NCI-H1694 treated with DMSO at 0.1 percent for 48 hours (cell line): ENCODE data around the gene CLPTM1.
"Not testable (repeated sequence)": the region's sequence is repeated elsewhere in the genome, so short reads cannot be mapped to it uniquely, and the experiment has no call there.

ENCODE experiments used
- DNase-seq: peaks from one replicate; lab custom pipeline; 2025; lab: John Stamatoyannopoulos, UW

CLPTM1 gene

DNA sequence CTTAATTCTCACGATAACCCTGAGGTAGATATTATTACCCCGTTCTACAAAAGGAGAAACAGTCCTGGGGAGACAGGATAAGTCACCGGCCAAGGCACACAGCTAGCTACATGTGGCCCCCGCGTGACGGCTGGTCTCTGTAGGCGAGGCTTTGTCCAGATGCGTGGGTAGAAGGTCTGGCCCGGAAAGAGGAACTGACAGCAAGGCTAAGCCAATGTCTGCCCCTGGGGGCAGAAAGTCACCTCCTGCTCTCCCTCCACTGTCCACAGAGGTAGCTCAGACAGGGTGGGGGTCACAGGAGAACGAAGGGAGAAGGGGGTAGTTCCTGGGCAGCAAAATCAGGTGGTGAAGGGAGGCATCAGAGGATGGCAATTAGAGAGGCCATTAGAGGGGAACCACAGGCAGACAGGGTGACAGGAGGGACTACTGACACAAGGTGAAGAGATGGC lies 11.4 kb upstream of the CLPTM1 start:
- no peak for DNase-seq

DNA sequence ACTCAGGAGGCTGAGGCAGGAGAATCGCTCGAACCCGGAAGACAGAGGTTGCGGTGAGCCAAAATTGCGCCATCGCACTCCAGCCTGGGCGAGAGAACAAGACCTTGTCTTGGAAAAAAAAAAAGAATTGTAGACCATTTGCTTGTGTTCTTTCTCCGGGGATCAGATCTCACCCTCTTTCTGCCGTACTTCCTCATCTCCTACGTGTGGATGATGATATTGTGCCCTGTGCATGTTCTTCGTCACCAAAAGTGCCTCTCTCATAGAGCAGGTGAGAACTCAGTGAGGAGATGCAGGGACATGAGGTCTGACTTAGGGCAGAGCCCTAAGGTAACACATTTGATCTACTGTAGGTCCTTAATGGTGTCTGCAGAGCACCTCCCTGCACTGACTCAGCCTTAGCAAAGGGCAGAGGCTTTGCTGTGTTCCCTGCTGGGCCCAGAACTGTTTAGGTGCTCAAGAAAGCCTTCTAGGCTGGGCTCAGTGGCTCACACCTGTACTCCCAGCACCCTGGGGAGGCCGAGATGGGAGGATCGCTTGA lies 8.1 kb upstream of the CLPTM1 start:
- DNase-seq, result no peak

DNA sequence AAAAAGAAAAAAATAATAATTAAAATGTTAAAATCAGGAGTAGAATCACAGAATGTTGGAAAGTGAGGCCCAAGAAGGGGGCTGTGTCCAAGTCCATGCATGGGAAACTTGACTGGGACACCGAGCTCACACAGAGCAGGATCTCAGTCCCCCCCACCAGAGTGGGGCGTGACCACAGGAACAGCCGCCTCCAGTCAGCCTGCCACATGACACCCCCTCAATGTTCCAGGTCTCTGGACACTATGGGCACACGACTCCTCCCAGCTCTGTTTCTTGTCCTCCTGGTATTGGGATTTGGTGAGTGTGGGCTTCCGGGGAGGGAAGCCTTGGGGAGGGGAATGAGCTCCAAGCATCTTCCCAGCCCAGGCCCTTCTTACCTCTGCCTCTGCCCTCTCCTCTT lies 6.9 kb upstream of the CLPTM1 start:
- DNase-seq, result no peak

DNA sequence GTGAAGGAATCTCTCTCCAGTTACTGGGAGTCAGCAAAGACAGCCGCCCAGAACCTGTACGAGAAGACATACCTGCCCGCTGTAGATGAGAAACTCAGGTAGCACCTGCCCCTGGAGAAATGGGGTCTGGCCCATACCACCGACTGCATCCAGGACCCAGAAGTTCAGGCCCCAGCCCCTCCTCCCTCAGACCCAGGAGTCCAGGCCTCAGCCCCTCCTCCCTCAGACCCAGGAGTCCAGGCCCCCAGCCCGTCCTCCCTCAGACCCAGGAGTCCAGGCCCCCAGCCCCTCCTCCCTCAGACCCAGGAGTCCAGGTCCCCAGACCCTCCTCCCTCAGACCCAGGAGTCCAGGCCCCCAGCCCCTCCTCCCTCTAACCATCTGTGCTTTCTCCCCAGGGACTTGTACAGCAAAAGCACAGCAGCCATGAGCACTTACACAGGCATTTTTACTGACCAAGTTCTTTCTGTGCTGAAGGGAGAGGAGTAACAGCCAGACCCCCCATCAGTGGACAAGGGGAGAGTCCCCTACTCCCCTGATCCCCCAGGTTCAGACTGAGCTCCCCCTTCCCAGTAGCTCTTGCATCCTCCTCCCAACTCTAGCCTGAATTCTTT lies 6.3 kb upstream of the CLPTM1 start:
- peak; percentile 10 for DNase-seq

DNA sequence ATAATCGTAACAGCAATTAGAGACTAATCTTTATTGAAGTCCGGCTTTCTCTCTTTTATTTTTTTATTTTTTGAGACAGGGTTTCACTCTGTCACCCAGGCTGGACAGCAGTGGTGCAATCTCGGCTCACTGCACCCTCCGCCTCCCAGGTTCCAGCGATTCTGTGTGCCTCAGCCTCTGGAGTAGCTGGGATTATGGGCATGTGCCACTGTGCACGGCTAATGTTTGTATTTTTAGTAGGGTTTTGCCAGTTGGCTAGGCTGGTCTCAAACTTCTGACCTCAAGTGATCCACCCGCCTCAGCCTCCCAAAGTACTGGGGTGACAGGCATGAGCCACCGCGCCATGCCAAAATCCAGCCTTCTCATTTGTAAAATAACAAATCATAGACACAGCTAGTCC lies 5.6 kb upstream of the CLPTM1 start:
- DNase-seq, result no peak

DNA sequence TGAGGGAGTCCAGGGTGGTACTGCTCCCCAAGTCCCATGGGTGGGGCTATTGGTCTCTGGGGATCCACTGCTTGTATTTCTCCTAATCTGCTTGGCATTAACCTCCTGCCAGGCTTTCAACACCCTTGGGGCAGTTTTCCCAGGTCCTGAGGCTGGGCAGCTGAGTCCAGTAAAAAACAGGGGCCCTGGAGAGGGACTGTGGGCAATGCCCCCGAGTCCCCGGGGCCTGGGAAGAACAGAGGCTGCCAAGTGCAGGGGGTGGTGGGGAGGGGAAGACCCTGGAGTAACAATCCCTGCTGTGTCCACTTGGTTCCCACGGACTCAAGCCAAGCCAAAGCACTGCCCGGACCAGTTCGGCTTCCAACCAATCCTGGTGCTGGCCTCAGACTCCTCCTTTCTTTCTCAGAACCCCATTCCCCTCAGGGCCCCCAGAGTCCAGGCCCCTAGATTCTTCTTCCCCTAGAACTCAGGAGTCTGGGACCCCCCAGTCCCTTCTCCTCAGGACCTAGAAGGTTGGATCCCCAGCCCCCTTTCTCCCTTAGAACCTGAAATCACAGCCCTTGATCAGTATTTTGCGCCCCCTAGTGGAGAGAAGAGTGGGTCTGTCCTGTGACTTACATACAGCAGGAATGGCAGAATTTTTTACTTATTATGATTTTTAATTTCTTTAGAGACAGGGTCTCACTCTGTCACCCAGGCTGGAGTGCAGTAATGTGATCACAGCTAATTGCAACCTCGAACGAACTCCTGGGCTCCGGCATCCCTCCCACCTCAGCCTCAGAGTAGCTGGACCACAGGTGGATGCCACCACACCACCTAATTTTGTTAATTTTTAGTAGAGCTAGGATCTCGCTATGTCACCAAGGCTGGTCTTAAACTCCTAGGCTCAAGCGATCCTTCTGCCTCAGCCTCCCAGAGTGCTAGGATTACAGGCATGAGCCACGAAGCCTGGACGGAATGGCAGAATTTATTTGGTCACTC lies 3.7 kb upstream of the CLPTM1 start:
- DNase-seq, result peak; percentile 83

DNA sequence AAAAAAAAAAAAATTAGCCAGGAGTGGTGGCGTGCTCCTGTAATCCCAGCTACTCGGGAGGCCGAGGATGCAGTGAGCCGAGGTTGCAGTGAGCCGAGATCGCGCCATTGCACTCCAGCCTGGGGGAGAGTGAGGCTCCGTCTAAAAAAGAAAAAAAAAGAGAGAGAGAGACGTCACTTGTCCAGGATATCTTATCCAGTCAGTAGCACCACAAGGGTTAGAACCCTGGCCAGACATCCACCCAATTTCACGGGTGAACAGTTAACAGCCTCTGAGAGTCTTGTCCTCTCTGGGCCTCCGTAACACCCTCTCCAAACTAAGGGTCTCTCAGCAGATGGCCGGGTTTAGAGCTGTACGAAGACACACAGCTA lies 917 bp upstream of the CLPTM1 start:
- no peak for DNase-seq

DNA sequence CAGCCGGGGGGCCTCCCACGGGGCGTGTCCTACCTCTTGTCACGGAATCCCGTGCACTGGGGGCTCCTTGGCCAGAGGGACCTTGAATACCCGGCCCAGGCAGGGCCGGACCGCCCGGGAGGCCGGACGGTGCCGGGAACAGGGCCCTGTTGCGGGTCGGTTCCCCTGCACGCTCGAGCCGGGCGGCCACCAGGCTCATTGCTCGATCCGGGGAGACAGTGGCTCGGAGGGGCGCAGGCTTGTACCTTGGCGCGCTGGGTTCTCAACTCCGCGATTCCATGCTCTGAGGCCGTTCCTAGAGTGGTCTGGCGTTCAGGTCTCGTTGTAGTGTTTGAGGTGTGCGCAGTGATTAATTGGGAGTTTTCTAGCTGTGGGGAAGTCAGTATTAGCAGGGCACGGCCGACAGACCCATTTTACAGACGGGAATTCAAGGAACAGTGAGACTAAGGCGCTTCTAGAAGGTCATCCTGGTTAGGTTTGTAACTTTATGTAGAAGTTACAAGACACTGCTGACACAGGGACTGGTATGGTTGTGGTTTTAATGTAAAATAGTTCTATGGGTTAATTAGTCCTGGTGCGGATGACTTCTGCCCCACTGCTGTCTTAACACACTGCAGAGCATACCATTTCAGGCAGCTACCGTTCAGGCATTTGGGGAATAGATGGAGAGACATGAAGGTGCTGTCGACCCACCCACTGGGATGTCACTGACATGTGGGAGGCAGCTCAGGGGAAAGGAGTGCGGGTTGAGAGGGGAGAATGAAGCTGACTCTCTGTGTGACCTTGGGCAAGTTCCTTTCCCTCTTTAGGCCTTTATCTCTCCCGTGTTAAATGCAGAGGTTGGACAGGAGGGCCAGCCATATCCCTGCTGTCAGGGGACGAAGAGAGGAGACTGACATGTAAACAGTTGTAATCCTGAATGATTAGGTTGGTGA lies 592 bp downstream of the CLPTM1 start:
- DNase-seq, result no peak

DNA sequence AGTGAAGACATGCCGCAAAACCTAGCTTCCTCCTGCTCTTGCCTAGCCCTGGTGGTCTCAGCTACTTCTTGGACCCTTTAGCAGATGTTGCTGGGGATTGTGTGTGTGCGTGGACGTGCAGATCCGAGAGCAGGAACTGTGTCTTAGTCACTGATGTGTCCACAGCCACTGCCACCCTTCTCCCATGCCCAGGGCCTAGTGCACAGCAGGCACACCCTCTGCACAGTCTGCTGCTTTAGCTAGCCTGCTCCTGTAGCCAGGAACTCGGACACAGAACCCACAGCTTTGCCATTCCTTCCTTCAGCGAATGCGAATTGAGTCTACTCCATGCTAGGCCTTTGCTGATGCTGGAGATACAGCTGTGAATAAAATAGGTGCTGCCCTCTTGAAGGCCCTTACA lies 2.3 kb downstream of the CLPTM1 start:
- DNase-seq, result no peak

DNA sequence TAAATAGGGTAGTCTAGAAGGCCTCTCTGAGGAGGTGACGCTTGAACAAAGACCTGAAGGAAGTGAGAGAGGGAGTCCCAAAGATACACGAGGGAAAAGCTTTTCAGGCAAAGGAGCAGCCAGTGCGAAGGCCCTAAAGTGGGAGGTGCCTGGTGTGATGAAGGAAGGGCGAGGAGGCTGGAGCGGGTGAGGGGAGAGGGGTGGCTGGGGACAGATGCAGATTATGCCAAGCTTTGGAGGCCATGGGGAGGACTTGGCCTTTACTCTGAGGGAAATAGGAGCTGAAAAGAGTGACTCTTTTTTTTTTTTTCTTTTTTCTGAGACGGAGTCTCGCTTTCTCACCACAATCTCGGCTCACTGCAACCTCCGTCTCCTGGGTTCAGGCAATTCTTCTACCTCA lies 2.9 kb downstream of the CLPTM1 start:
- DNase-seq, result no peak

DNA sequence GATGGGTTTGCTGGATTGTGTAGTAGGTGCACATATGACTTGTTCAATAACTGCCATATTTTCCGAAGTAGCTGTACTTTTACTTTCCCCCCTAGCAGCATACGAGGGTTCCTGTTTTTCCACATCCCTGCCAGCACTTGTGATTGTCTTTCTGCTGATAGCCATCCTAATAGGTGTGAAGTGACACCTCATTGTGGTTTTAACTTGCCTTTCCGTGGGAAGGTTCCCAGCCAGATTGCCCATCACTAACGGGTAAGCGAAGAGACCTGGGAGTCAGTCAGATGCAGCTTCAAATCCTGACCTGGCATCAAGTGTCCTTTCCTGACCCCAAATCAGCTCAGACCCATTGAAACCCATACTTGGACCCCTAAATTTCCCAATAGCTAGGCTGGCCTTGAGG lies 4.5 kb downstream of the CLPTM1 start:
- DNase-seq, result no peak

DNA sequence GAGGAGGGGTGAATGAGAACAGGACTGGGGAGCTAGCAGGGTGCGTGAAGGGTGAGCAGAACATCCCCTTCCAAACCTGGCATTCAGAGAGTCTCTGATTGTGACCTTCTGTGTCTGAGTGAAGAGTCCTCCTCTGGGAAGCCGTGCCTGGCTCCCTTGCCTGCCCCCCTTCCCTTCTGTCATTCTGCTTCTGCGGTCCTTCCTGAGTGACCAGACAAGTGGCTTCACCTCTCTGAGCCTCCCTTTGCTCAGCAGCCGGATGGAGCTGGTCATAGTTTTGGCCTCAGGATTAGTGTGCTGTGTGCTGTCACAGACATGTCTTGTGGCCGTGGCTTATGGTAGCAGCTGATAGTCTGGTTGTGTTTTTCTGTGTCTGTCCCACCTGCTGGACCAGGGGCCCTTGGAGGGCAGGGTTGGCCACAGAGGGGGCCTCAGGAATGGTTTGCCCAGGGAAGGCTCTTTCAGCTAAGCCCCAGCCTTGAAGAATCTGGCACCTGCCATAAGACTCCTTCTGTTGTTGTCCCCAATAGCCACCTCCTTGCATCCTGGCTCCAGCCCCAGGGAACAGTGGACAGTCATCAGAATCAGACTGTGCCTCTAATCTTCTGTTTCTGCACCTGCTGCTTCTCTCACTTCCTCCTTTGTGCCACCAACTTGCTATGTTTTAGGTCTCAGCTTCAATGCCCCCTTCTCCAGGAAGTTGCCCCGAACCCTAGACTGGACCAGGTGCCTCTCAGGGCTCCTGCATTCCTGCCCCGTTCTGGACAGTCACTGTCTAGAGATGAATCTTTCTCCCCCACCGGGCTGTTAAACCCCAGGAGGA lies 5.9 kb downstream of the CLPTM1 start:
- DNase-seq, result no peak

DNA sequence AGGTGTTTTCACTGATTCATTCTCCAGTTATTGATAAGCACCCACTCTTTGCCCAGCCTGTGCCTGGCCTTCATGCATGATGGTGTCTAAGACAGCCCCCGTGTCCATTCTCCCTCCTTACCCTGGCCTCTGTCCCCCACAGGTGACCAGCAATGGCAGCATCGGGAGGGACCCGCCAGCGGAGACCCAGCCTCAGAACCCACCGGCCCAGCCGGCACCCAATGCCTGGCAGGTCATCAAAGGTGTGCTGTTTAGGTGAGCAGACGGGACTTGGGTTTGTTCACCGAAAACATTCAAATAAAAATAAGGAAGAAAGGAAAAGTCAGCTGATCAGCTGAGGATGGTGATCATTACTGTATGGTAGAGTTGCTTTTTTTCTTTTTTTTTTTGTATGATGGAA lies 6.6 kb downstream of the CLPTM1 start:
- DNase-seq, result no peak

DNA sequence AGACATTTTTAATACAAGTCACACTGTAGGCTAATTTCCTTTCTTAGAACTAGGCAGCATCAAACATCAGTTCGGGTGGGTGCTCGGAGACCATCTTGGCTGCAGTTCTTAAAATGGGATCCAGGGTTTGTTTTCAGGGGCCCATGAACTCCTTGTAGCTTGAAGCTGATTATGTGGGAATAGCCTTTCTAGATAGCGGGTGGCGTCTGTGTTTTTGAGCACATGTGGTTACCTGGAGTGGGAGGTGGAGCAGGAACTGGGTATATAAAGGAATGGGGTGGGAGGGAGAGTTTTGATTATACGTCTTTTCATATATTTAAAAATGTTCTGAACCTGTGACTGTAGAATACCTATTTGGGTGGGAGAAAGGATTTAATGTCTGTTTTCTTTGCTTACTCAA lies 12.9 kb downstream of the CLPTM1 start:
- DNase-seq, result no peak

DNA sequence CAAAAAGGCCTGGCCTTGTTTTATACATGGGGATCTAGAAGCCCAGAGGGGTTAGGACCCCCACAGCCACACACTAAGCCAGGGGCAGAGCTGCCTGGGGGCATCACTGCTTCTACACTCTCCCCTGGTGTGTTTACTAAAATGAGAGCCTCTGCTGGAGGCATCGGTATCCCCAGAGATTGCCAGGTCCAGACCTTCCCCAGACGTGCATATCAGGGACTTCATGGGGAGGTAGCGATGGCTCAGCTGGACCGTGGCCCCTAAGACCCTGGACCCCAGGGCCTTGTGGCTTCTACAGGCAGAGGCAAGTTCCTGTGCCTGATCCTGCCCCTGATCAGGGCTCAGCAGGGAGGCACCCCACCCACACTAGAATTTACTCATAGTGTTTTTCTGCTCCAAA lies 13.5 kb downstream of the CLPTM1 start:
- no peak for DNase-seq

DNA sequence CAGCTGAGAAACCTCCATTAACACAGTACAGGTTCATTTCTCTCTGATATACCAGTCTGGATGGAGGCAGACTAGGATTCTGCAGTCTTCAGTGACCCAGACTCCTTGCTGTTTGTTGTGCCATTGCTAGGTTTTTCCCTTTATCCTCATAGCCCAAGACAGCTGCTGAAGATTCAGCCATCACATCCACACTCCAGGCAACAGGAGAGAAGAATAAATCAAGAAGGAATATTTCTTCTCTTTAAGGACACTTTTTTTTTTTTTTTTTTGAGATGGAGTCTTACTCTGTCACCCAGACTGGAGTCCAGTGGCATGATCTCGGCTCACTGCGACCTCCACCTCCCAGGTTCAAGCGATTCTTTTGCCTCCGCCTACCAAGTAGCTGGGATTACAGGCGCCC lies 14.3 kb downstream of the CLPTM1 start:
- DNase-seq, result no peak

DNA sequence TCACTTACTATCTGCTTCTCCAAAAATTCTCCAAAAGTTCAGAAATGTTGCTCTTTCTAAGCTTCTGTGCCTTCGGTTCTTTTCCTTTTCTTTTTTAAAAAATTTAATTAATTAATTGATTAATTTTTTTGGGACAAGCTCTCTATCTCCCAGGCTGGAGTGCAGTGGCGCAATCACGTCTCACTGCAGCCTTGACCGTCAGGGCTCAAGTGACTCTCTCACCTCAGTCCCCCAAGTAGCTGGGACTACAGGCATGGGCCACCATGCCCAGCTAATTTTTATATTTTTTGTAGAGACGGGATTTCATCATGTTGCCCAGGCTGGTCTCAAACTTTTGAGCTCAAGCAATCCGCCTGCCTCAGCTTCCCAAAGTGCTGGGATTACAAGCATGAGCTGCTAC lies 16.3 kb downstream of the CLPTM1 start:
- not testable (repeated sequence) for DNase-seq

DNA sequence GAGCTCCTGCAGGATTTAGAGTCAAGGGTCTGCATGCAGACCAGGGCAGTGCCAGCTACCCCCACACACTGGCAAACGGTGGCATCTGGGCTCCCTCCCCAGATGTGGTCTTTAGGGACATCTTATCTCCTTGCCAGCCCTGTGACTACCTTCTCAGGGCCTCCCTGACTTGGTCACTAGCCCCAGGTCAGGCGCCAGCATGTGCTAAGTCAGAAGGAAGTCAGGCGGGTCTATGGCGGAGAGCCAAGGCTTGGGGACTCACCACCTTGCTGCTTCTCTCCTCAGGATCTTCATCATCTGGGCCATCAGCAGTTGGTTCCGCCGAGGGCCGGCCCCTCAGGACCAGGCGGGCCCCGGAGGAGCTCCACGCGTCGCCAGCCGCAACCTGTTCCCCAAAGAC lies 17.6 kb downstream of the CLPTM1 start:
- no peak for DNase-seq

DNA sequence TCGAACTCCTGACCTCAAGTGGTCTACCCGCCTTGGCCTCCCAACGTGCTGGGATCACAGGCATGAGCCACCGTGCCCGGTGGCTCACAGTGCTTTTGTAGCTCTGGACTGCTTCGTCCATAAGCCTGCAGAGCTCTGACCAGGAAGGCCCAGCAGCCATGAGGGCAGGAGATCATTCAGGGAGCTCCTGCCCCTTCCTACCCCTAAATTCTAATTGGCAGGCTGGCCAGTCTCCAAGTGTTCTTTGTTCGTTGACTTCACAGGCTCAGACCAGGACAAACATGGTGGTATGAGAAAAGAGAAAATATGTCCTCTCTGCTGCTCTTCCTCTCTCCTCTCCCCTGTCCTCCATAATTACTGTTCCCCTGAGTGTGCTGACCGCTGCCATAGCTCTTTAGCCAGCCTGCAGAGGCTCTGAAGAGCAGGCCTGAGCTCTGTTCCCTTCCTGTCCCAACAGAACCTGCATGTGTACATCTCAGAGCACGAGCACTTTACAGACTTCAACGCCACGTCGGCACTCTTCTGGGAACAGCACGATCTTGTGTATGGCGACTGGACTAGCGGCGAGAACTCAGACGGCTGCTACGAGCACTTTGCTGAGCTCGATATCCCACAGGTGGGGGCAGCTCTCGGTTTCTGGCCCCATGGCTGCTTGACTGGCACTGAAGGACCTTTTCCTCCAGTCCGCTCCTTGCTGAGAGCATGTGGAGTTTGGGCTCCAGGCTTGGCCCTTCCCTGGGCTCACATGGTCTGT lies 19.0 kb downstream of the CLPTM1 start:
- DNase-seq, result no peak

DNA sequence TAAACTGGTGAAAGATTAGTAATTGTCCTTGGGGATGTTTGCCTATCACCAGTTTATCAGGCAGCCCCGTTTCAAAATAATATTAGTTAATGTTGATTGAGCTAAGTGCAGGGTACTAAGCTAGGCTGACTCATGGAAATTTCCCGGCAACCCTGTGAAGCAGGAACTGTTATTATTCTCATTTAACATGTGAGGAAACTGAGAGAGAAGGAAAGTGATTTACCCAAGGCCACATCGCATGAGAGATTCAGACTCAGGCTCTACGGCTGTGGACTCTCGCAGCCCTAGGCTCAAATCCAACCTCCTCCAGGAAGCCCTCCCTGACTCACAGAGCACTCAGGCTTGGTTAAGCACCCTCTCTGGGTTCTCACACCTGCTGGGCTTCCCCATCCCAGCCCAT lies 19.7 kb downstream of the CLPTM1 start:
- DNase-seq, result no peak

DNA sequence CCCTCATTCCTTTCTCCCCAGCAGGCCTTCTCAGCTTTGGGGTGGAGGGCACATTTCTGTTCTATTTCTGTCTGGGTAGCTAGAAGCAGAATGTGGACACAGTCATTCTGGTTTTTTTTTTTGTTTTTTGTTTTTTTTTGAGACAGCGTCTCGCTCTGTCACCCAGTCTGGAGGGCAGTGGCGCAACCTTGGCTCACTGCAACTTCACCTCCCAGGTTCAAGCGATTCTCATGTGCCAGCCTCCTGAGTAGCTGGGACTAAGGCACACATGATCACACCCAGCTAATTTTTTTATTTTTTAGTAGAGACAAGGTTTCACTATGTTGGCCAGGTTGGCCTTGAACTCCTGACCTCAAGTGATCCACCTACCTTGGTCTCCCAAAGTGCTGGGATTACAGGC lies 20.3 kb downstream of the CLPTM1 start:
- no peak for DNase-seq
